Glutamatergic neuron (in vitro differentiated cells): ENCODE measurements around the gene LMO7. TPM values are rescaled to one million over a fixed set of nuclear protein-coding genes. Genes with fewer than 3 reads are reported as not detected.
A peak's percentile ranks its signal among the peaks of the same experiment; 100 is the strongest.

Experiments
- DNase-seq: peaks from one replicate; pipeline ENCODE4 v3.0.0; 2022
- H3K27ac Mint-ChIP-seq: one replicate; pipeline ENCODE4 v1.8.0; 2020; ENCODE audit warnings: mild to moderate bottlenecking, mixed read lengths, inconsistent platforms; ENCODE audit not compliant: unreplicated experiment
- H3K27me3 Mint-ChIP-seq: one replicate; pipeline ENCODE4 v1.8.0; 2020; ENCODE audit warnings: mild to moderate bottlenecking, moderate library complexity, mixed read lengths, inconsistent platforms; ENCODE audit not compliant: unreplicated experiment
- H3K36me3 Mint-ChIP-seq: one replicate; pipeline ENCODE4 v1.8.0; 2020; ENCODE audit warnings: mild to moderate bottlenecking, mixed read lengths, inconsistent platforms; ENCODE audit not compliant: unreplicated experiment
- H3K4me1 Mint-ChIP-seq: one replicate; pipeline ENCODE4 v1.8.0; 2020; ENCODE audit warnings: mild to moderate bottlenecking, low read depth, mixed read lengths, inconsistent platforms; ENCODE audit not compliant: unreplicated experiment
- H3K4me3 Mint-ChIP-seq: one replicate; pipeline ENCODE4 v1.8.0; 2020; ENCODE audit warnings: mild to moderate bottlenecking, mixed read lengths, inconsistent platforms; ENCODE audit not compliant: unreplicated experiment
- H3K9me3 Mint-ChIP-seq: one replicate; pipeline ENCODE4 v1.8.0; 2020; ENCODE audit warnings: mild to moderate bottlenecking, moderate library complexity, mixed read lengths, inconsistent platforms; ENCODE audit not compliant: unreplicated experiment
- CTCF ChIP-seq: fragments of 200-600 bp; sonication (generic); IDR thresholded peaks from one replicate; pipeline ENCODE4 v1.5.0; 2021; ENCODE audit not compliant: partially characterized antibody, unreplicated experiment
- total RNA-seq: library from RNA; stranded (reverse); fragmentation: NEBNext Ultra II Directional; extraction: Animal tissue kit (Norgen Biotek cat#: 25700); gene quantifications from one replicate; pipeline ENCODE4 v1.2.1, GENCODE V29; 2021; ENCODE audit not compliant: unreplicated experiment

The LMO7 gene
- total RNA-seq, 1 donor from 2014 or later, result 5.0 TPM

- Mint-ChIP-seq H3K36me3 (no peaks in the 10 kb centered on the region), H3K9me3 (no peaks in the 10 kb centered on the region), H3K27me3 (no peaks in the 10 kb centered on the region), H3K27ac (no peak overlapping the region), H3K4me3 (no peak overlapping the region), H3K4me1 (no peaks in the 10 kb centered on the region)
- no peak for DNase-seq
- no peak for TF ChIP-seq CTCF
Observed at GRCh38 chr13:75620020-75620419, 16.1 kb upstream of the LMO7 start.

- Mint-ChIP-seq H3K9me3 (no peaks in the 10 kb centered on the region), H3K36me3 (no peaks in the 10 kb centered on the region), H3K4me3 (no peak overlapping the region), H3K27me3 (no peaks in the 10 kb centered on the region), H3K27ac (no peak overlapping the region), H3K4me1 (no peaks in the 10 kb centered on the region)
- no peak for TF ChIP-seq CTCF
- no peak for DNase-seq
Observed at GRCh38 chr13:75621147-75621546, 15.0 kb upstream of the LMO7 start.

- H3K4me3 Mint-ChIP-seq, result no peak overlapping the region
- H3K36me3 Mint-ChIP-seq, result no peaks in the 10 kb centered on the region
- no peak overlapping the region for H3K27ac Mint-ChIP-seq
- peak; percentile 25 for DNase-seq
- TF ChIP-seq CTCF, result no peak
- H3K9me3 Mint-ChIP-seq, result no peaks in the 10 kb centered on the region
- no peaks in the 10 kb centered on the region for H3K27me3 Mint-ChIP-seq
- peaks cover 4% of the 10 kb centered on the region for H3K4me1 Mint-ChIP-seq
Observed at GRCh38 chr13:75628801-75629200, 7.3 kb upstream of the LMO7 start.

GRCh38 chr13:75633285-75633684 is 2.8 kb upstream of the LMO7 start:
- DNase-seq, result no peak
- peaks cover 7% of the 10 kb centered on the region for H3K4me1 Mint-ChIP-seq
- H3K9me3 Mint-ChIP-seq, result peaks cover 2% of the 10 kb centered on the region
- TF ChIP-seq CTCF, result no peak
- H3K27ac Mint-ChIP-seq, result no peak overlapping the region
- peaks cover 12% of the 10 kb centered on the region for H3K27me3 Mint-ChIP-seq
- no peak overlapping the region for H3K4me3 Mint-ChIP-seq
- no peaks in the 10 kb centered on the region for H3K36me3 Mint-ChIP-seq

- H3K4me1 Mint-ChIP-seq, result peaks cover 3% of the 10 kb centered on the region
- no peak for TF ChIP-seq CTCF
- H3K27me3 Mint-ChIP-seq, result peaks cover 12% of the 10 kb centered on the region
- no peak overlapping the region for H3K27ac Mint-ChIP-seq
- peaks cover 2% of the 10 kb centered on the region for H3K9me3 Mint-ChIP-seq
- H3K36me3 Mint-ChIP-seq, result no peaks in the 10 kb centered on the region
- peak; percentile 21 for DNase-seq
- H3K4me3 Mint-ChIP-seq, result peak overlapping the region; percentile 73
Observed at GRCh38 chr13:75635101-75635827, 866 bp upstream of the LMO7 start.
